Upper lobe of left lung (tissue), 4 donors: ENCODE measurements around the gene FGF14.

ENCODE experiments used
- EP300 ChIP-seq, 4 donors: sonication (generic); formaldehyde crosslinking; IDR thresholded peaks; one replicate each; pipeline ENCODE4 v1.5.1; 2017; ENCODE audit warnings: antibody characterized with exemption in 4 of 4, control low read depth in 2 of 4
- TF ChIP-seq, protein P1 (sequence below), 6 experiments: fragments of 450-650 bp in 4 of 6; fragments of 200-600 bp in 2 of 6; sonication (generic) in 2 of 6; IDR thresholded peaks; one replicate each; pipeline ENCODE4 v1.5.1; 2016 to 2019; ENCODE audit warnings: antibody characterized with exemption in 6 of 6

DNA sequence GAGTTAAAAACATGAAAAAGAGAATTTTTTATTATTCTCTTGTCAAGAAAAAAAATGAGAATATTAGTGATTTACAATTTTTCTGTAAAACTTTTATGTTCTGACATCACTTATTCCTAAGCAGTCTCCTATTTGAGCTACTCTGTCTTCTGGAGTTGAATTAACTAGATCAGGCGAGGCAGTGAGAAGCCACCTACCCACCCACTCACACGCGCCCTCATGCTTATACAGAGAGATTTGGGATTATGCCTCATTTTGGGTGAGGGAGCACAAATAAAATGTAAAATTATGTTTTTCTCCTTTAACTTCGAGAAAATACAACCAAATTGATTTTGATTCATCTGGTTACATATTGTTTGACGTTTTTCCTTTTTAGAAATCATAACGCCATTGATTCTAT, 524.9 kb downstream of the FGF14 start:
- no peak for TF ChIP-seq EP300 (IDR thresholded peaks at IDR 0.05)
- TF ChIP-seq, protein P1, sequence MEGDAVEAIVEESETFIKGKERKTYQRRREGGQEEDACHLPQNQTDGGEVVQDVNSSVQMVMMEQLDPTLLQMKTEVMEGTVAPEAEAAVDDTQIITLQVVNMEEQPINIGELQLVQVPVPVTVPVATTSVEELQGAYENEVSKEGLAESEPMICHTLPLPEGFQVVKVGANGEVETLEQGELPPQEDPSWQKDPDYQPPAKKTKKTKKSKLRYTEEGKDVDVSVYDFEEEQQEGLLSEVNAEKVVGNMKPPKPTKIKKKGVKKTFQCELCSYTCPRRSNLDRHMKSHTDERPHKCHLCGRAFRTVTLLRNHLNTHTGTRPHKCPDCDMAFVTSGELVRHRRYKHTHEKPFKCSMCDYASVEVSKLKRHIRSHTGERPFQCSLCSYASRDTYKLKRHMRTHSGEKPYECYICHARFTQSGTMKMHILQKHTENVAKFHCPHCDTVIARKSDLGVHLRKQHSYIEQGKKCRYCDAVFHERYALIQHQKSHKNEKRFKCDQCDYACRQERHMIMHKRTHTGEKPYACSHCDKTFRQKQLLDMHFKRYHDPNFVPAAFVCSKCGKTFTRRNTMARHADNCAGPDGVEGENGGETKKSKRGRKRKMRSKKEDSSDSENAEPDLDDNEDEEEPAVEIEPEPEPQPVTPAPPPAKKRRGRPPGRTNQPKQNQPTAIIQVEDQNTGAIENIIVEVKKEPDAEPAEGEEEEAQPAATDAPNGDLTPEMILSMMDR (IDR thresholded peaks at IDR 0.05): no peak
